ENCODE results near the gene CD207.
A peak's percentile ranks its signal among the peaks of the same experiment; 100 is the strongest.
"Not testable (repeated sequence)": the region's sequence is repeated elsewhere in the genome, so short reads cannot be mapped to it uniquely, and the experiment has no call there.

The CD207 gene

GRCh38 chr2:70835643-70836042, at the start of gene CD207:
CD207 (minus strand) TSS chr2:70835816; CDS start chr2:70835776, 40 bp downstream.
- no peak for FAIRE-seq

DNA sequence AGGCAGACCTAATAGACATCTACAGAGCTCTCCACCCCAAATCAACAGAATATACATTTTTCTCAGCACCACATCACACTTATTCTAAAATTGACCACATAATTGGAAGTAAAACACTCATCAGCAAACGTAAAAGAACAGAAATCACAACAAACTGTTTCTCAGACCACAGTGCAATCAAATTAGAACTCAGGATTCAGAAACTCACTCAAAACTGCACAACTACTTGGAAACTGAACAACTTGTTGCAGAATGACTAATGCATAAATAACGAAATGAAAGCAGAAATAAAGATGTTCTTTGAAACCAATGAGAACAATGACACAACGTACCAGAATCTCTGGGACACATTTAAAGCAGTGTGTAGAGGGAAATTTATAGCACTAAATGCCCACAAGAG, 42.9 kb upstream of the CD207 start:
- FAIRE-seq = not testable (repeated sequence)

DNA sequence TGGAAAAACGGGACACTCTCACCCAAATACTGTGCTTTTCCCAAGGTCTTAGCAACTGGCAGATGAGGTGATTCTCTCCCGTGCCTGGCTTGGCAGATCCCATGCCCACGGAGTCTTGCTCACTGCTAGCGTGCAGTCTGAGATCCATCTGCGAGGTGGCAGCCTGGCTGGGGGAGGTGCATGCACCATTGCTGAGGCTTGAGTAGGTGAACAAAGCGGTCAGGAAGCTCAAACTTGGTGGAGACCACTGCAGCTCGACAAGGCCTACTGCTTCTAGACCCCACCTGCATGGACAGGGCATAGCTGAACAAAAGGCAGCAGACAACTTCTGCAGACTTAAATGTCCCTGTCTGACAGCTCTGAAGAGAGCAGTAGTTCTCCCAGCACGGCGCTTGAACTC, 40.5 kb upstream of the CD207 start:
- FAIRE-seq = not testable (repeated sequence)

GRCh38 chr2:70873541-70873940, 37.9 kb upstream of the CD207 start:
- FAIRE-seq = no peak

DNA sequence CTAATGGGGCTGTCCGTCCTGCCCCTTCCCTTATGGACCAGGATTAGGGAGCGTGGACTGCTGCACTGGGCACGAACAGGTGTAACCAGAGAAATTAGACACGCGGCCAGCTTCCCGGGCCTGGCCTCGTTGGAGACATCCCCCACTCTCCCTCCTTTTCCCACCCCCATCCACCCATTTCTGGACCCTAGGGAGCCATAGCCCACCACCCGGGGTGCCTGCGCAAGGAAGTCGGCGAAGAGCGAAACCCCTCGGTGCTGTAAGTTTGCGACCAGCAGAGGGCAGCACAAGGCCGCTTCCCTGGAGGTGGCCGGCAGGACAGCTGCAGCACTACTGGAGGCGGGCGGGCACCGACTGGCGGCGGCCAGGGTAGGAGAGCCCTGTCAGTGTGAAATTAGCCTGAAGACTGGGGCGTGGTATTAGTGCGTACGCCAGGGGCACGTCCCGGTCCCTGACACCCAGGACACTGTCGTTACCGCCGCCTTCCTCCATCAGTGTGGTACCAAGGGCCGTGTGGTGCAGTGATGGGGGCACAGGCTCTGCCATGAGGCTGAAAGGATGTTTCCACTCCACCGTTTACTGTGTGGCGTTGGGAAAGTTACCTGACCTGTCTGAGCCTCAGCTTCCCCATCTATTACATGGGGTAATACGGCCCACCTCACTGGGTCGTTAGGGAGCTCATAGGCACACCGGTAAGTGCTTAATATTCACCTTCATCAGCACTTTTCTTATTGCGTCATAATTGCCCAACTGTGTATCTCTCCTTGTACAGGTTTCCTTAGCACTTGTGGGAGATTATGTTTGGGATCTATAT, 36.0 kb upstream of the CD207 start:
- no peak for FAIRE-seq

GRCh38 chr2:70870790-70871189, 35.2 kb upstream of the CD207 start:
- FAIRE-seq = no peak

- FAIRE-seq = no peak
Observed at GRCh38 chr2:70868970-70869369, 33.4 kb upstream of the CD207 start.

GRCh38 chr2:70861777-70862625, 26.4 kb upstream of the CD207 start:
- FAIRE-seq = peak; percentile 93

DNA sequence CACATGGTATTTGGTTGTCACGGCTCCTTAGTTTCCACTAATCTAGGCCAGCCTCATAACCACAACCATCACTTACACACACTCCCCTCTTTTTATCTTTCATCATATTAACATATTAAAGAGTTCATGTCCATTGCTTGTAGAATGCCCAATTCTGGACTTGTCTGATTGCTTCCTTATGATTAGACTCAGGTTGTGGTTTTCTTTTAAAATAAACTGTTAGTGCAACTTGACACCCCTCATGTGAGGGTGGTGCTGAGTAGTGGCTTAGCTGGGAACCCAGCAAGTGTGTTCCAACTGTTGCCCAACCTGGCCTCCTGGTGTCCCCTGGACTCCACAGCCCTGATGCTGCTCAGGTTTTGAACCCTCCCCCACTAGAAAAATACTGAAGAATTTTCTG, 20.1 kb upstream of the CD207 start:
- FAIRE-seq = no peak

- FAIRE-seq = no peak
Observed at GRCh38 chr2:70854411-70854810, 18.8 kb upstream of the CD207 start.

DNA sequence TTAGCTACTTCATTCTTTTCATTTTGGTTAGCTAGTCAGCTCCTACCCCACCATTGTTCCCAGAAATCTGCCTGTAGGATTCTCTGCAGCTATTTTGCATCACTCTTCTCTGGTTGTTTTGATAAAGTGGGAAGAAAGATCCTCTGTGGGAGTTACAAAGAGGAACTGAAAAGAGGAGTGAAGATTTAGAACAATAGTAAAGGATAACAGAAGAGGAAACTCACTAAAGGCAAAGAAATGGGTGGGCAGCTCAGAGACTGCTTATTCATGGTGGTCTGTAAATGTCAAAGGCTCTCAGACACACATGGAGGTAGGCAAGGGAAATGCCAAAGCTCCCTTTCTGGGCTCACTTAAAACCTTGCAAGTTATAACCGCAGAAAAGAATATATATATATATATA, 17.2 kb upstream of the CD207 start:
- FAIRE-seq = no peak

DNA sequence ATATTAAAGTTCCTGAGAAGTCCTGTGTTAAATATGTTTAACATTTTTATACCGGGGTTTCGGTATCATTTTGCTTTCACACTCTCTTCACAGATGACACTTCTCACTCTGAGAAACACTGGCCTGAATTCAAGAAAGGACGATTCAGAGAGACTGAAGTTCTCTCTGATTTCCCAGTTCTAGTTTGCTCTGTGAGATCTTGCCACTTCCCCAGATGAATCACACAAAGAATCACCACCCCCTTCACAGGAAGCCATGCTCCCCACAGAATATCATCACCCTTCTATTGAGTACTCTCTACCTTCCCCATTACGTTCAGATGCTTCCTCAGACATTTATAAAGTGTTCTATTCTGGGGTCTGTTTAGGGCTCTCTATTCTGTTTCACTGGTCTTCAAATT, 16.1 kb upstream of the CD207 start:
- FAIRE-seq = no peak

- no peak for FAIRE-seq
Observed at GRCh38 chr2:70850925-70851324, 15.3 kb upstream of the CD207 start.

- FAIRE-seq = no peak
Observed at GRCh38 chr2:70842401-70842800, 6.8 kb upstream of the CD207 start.

DNA sequence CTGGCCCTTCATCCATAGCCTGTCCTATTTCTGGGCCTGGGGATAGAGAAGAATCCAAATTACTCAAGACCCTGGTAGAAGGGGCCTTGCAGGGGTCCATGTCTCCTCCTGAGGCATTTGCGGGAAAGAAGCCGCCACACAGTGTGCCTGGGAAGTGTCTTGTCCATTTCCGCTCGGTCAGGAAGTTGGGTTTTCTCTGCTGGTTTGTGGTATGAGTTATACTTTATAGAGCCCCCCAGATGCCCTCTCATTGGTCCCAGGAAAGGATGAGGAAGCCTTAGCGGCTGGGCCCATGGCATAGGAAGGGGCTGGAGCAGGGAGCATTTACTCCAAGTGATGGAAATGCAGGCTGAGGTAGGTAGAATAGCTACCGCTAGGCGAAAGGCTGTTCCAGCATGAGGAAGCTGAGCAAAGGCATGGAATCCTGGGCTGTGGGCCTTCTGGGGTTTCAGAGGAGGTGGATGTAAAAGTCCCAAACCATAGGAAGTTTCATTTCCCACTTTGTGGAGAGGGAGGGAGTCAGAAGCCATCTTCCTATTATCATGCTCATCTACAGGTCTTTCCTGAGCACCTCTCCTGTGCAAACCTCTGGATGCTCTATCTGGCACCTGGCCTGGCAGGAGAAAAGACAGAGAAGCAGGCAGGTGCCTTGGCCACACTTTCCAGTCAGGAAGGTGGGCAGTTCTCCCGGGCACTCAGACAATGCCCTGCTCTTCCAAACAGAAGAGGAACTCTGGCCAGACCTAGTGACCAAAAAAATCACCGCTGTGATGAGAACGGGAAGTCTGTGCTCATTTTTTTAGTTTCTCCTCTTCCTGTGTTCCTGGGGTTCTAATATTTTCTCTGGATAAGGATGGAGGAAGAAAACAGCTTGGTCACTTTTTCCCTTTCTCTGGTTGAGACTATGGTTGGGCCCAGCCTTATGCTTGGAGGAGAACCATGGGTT, 2.6 kb upstream of the CD207 start:
- no peak for FAIRE-seq

GRCh38 chr2:70834881-70835280, 735 bp downstream of the CD207 start:
- no peak for FAIRE-seq

DNA sequence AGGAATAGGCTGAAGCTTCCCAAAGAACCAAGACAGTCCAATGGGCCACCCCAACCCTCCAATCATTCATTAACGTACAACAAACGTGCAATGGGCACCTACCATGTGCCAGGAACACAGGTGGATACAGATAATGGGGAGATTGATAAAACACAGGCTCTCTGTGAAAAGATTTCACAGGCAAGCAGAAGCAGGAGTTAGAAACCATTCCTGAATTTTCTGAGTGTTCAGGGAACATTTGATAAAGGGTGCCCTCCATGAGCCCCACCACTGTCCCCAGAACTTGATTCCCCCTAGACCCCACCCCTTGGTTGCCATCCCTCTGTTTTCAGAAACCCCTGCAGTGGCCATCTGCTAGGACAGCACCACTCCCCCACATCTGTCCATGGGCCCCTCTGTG, 1.5 kb downstream of the CD207 start:
- no peak for FAIRE-seq

GRCh38 chr2:70833246-70833645, 2.4 kb downstream of the CD207 start:
- no peak for FAIRE-seq

DNA sequence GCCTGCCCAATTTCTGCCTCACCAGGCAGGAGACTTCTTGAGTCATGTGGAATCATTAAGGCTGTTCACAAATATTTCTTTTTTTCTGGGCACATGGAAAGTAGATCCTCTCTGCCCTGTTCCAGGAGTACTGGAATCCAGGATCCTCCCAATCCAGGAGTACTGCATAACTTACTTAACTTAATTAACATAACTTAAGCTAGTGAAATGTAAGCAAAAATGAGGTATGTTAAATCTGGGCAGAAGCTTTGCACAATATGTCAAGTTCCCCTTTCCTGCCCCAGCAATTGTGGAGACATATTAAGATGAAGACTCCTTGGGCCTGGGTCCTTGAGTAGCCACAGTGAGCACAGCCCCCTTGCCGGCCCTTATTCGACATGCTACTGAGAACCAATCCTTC, 3.2 kb downstream of the CD207 start:
- FAIRE-seq = no peak

DNA sequence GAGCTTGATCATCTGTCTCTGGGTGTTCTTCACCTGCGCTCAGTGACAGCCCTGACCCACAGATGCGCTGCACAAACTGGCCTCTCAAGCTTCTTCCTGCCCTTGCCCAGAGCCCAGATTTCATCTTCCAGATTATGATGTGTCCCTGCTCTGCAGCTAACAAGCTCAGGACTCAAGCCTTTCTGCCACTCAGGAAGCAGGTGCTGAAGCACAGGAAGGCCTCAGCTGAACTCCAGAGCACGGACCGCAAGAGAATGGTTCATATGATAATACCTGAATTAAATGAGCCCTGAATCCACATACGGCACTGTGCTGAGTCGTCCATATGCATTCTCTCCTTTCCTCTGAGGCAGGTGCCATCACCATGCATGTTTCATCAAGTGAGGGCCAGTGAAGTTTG, 3.8 kb downstream of the CD207 start:
- FAIRE-seq = no peak

DNA sequence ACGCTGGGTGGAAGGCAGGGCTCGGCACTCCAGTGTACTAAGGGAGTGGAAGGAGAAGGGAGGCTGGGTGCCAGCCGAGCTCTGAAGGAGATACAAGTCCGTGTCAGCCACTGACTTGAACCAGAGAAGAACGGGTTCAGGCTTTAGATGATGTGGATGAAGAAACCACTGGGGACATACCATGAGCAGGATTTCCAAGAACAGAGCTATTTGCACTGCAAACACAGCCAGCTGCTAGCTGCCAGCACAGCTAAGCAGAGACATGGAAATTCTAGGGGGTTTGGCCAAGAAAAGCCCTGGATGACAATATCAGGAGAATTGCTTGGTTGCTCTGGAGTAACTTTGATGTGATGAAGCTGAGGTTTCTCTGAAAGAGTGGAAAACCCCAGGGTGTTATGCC, 5.2 kb downstream of the CD207 start:
- FAIRE-seq = no peak

DNA sequence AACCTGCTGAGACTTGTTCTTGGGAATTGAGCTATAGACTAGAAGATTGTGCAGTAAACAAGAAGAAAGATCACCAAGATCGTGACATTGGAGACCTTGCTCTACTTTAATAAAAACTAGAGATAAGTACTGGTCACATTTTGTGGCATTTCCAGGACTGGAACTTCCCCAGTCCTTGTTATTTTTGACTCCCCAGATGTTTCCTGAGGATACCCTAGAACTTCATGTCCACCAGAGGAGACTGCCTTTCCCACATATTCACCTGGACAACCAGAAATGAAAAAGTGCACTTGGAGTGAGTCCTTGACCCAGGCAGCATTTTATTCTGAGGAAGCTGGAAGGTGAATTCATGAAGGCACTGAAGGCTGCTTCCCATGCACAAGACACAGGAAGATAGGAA, 5.7 kb downstream of the CD207 start:
- FAIRE-seq = no peak

All from TTC549 (cell line).